Fibroblast of skin of back (primary cell): ENCODE measurements around the gene RAP2A.

ENCODE experiments used
- DNase-seq: peaks from one replicate; pipeline ENCODE4 v3.0.0-alpha.2; 2013

Gene RAP2A

DNA sequence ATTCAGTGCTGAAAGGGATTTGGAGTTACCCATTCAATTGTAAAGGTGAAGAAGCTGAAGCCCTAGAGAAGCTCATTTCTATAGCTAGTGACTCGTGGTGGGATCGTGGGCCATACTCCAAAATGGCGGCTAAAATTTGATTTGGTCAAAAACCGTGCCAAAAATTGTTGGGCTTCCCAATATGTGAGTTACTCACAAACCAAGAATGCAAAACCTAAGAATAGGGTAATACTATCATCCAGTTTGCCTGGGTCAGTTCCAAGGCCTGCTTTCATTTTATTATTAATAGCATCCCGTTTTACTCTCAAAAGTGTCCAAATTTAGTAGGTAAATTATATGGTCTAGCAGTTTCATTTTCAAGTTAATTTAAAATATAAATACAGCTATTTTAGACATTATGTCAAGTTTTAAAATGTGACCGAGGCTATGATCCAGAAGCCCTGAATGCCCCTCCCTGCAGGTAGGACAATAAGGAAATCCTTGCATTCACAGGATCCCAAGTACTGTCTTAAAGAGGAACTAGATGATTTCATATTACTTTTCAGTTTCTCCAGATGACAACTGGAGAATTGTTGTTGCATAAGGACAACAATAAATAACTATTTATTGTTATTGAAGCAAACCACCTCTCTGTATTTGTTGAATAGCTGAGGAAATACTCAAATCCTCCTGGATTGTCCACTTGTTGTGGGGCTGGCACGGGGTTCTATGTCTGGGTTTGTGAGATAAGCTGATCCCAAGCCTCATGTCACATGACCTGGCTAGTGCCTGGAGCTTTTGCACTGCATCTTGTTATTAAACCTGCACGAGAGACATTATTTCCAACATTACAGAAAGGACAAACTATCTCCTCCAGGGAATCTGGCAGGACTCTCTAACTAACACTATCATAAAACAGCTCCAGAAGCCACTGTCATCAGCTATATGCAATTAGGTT is 11.6 kb upstream of the RAP2A start:
- peak; percentile 8 for DNase-seq

DNA sequence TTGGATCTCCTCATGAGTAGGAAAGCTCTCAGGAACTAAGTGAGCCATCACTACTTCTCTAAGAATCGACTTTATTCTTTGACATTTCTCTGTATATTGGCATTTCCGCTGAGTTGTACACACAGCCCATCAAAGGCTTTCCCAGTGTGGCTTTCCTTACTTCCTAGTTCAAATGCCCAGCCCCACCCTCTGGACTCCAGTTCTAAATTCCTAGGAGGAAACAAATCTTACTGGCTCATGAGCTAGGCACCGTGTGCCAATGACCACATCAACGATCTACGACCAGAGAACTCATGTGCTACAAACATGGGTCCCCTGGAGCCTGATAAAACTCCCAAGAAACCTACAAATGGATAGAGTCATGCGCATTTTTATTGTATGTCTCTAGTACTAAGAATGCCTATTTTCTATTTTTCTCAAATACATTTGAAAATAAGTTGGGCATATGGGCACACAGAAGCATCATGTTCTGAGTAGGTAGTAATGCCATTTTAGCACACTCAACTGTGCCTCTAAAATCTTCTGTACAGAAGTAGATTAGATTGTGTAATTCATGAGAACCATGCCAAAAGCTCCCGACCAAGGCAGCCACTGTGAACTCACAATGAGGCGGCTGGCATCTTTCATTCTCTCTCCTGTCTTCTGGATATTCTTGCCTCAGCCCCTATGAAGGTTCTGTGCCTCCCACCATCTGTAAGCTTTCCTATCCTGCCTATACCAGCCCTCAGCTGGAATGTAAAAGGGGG is 10.5 kb upstream of the RAP2A start:
- DNase-seq, result no peak

DNA sequence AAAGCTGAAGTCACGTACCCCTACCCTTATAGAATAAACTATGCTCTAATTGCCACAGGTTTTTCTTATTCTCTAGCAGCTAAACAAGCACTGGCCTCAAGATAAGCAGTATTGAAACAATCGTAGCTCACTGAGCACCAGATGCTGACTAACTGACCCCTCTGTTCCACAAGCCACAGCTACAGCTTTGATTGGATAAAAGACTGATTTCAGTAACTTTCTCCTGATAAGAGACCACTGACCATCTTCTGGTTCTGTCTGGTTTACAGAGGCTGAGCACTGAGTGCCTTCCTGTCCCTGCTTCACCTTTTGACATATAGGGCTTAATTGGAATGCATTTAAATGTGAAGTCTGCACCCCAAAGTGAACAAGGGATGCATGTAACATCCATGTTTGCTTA is 8.4 kb upstream of the RAP2A start:
- no peak for DNase-seq

DNA sequence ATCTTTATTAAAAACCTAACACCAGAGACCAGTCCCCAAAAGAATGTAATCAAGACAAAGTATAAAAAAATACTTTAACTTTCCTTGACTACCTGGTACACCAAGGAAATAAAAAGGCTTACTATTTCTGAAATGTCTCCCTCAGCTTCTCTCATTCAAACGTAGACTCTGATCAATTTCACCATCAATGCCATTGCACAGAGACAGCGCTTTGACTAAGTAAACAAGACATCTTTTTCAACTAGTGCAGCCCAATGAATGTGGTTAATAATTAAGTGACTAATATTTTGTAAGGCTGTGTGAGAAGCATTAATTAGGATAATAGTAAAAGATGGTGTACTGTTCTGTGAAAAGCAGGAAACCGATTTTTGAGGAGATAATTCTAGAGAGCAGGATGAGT is 7.3 kb upstream of the RAP2A start:
- DNase-seq, result no peak

DNA sequence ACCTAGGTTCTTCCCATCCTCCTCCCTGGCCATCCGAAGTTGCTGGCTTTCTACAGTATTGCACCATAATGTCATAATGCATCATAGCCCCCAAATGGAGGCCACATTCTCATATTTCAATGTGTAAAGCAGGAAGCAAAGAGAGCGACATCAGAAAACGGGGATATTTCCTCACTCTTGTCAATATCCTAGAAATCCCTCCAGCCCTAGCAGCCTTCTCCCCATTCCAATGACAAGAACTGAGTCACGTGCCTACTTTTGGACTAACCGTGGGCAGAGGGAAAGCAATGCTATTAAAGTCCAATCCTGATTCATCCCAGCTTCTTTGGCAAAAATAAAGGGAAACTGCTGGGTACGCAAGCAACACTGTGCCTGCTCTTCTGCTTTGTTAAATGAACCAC is 4.3 kb upstream of the RAP2A start:
- DNase-seq, result peak; percentile 35

DNA sequence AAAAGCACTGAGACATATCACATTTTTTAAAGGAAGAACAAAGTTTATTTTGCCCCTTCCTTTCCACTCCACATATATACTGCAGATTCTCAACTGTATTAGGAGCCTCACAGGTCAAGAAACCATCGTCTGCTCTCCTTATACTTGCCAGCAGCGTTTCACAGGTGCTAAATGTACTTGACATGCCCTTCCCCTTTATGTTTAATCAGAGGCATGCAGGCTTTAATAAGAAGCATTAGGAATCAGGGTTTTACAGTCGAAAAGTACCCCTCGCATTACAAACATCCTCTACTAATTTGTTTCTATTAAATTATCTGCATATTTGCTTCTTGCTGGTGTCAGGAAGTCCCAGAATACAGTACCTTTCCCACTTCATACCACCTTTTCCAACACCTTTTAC is 3.7 kb upstream of the RAP2A start:
- no peak for DNase-seq

DNA sequence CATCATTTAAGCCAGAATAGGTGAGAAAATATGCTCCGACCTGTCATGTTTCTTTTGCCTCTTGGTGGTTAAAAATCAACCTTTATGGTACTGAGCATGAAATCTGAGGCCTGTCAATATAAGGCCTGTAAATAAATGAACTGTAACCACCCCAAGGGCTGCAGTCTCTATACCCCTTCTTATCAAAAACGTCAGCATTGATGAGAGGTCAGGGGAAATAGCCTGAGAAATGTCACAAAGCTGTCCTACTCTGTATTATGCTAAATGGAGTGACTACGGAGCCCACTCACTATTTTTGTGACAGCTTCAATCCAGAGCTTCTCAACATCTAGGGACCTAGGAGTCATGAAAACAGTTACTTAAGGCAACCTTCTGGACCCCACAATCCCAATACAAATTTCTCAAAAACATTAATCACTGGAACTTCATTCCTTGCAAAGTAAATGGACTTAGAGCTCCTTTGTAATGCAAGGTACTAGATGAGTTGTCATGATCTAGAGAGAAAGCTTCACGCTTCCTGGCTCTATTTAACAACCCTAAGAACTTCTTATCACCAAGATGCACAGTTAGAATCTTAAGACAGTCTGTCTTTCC is 2.7 kb upstream of the RAP2A start:
- no peak for DNase-seq

DNA sequence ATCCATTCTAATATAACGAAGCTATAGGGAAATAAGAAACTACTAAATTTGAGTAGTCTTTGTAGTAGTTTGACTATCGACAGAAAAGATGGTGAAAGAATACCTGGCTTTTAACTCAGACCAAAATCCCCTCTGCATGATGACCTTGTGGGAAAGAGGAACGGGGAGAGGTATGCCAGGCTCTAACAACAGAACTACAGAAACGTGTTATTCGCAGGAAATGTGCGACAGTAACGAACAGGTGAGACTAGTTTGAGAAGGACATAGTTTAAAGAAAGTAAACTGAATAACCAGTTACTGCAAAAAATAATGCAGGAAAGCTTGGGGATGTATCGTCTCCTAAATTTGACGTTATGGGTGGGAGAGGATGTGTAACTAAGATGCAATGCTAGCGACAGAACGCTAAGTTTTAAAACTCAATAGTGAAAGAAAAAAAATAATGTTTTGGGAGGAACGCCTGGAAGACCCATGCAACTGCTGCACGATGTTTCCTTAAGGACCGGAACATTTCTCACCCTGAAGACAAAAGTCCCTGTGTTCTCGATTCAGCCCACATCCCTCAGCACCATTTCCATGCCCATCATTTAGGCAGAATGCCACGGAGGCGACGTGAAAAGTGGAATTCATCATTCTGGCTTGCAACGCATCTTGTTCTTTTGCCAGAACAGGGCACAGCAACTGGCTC is 1.6 kb upstream of the RAP2A start:
- no peak for DNase-seq

DNA sequence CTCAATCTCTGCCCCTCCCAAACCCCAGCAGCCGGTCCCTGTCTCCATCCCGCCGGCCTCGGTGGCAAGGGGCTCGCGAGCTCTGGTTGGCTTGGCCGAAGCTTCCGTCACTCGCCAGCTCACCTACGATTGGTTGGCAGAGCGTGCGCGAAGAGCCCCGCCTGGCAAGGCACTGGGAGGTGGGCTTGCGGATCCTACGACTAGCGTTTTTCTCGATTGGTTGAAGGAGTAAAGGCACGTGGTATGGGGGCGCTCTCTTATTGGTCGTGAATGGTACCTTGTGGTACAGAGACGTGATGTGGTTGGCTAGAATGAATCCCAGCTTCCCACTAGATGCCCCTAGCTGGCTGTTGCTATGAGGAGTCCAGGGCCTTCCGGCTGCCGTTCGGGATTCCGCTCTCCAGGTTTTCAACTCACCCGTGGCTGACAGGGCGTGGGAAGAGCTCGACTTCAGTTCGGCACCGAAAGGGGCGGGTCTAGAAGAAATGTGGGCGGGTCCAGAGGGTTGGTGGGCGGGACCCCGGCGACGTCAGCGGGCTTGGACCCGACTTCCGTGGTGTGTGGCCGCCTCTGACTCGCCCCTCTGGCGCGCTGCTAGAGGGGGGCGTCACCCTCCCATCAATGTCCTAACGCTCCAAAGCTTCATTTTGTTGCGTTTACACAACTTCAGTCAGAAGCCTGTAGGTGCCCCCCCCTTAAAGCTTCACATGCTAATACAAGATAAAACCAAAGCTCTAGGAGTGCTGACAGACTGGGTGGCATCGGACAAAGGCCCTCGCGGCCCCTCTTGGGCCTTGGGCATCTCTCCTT is 847 bp upstream of the RAP2A start:
- peak; percentile 100 for DNase-seq

DNA sequence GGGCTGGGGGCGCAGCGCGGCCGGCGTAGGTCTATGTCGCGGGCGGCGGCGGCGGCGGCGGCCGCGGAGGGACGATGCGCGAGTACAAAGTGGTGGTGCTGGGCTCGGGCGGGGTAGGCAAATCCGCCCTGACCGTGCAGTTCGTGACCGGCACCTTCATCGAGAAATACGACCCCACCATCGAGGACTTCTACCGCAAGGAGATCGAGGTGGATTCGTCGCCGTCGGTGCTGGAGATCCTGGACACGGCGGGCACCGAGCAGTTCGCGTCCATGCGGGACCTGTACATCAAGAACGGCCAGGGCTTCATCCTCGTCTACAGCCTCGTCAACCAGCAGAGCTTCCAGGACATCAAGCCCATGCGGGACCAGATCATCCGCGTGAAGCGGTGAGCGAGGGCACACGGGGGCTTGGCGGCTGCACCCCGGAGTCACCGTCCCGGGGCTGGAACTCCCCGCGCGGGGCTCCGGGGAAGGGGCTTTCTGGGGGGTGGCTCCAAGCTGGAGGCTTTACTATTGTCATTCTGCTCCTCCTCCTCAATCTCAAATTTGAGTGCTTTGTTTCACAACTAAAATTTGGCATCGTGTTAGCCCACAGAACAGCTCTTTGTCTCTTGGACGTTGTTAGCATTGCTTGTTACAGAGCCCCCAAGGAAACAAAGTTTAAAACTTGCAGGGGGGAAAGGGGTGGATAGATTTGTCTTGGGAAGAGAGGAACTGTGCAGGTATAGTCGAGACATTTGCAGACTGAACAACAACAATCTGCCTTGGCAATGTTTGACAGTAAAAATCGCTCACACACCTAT is 630 bp downstream of the RAP2A start:
- DNase-seq, result peak; percentile 32

DNA sequence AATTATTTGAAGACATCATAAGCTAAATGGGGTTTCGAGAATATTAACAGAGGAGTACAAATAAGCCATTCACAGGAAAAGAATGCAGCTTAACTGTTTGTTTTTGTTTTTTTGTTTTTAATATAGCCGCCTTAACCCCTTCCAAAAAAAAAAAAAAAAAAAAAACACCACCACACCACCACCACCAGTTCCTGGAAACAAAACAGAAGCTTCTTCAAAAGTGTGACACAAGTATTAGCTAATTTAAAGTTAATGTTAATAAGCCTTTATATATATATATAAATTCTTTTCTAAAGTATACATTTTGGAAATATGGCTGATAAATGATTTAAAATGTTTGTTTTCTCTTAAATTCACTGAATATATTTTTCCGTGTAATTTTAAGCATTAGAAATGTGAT is 1.4 kb downstream of the RAP2A start:
- no peak for DNase-seq

DNA sequence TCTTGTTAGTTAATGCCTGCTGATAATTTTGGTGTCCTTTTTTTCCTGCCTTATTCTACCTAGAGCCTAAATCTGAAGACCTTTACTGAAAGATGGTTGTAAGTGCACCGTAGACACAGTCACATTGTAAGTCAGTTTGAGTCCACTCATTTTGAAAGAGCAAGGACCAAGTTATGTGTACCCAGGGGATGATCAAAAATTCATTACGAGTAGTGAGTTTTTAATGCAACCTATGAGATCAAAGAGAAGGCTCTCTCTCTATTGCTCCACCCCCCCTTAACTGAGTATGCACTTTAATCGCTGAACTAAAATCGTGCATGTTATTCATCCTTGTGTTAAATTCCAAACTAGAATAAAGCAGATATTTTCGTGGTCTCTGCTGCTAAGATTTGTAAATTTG is 1.8 kb downstream of the RAP2A start:
- peak; percentile 10 for DNase-seq

DNA sequence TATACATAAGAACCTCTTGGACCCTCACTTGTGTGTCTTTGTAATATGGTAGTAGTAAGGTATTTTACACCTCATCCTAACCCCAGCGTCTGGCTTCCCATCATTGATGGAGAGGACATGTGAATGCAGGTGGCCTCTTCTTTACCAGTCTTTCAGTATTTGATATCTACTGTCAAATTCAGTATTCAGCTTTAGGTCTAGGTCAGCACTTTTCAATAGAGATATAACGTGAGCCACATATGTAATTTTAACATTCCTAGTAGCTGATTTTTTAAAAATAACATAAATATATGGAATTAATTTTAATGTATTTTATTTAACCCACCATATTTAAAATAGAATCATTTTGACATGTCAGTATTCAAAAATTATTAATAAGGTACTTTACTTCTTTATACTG is 2.9 kb downstream of the RAP2A start:
- DNase-seq, result no peak

GRCh38 chr13:97437729-97438128 is 3.8 kb downstream of the RAP2A start:
- DNase-seq, result no peak

- peak; percentile 6 for DNase-seq
Observed at GRCh38 chr13:97438856-97439595, 5.1 kb downstream of the RAP2A start.

DNA sequence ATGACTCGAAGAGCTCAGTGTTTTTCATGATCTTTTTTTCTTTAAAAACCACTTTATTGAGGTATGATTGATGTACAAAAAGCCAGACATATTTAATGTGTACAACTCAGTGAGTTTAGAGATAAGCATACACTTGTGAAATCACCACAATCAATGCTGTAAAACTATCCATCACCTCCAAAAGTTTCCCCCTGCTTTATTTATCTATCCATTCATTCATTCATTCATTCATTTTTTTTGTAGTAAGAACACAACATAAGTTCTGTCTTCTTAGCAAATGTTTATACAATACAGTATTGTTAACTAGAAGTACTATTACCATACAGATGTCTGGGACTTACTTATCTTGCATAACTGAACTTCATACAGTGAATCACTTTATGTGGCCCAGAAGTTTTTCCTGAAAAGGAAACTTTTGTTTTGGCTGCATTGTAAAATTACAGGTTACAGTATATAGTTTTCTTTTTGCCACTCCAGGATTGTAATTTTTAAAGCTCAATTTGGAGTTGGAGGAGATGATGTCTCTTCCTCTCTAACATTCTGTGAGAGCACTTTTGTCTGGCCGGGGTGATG is 6.7 kb downstream of the RAP2A start:
- DNase-seq, result no peak

DNA sequence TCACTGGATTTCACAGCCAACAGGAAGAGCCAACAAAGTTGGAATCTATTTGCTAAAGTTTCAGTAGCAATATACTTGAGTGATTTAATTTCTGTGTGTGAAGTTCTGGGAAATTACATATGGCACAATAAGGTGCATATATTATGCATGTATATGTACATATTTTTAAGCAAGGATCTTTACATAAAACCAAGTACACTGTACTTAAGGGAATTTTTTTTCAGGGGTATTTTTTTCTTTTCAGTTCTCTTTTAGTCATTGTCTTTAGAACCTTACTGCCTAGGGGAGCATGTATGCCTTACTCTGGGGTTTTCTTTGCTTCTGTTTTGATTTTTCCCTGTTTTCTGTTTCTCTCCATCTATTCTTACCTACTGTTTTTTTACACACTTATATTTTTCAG is 7.4 kb downstream of the RAP2A start:
- DNase-seq, result no peak

GRCh38 chr13:97445522-97446187 is 11.7 kb downstream of the RAP2A start:
- no peak for DNase-seq

- no peak for DNase-seq
Observed at GRCh38 chr13:97446448-97446847, 12.5 kb downstream of the RAP2A start.
